GM12878 (cell line): Measurements from ENCODE around the gene FOXK2.
"Not testable (repeated sequence)": the region's sequence is repeated elsewhere in the genome, so short reads cannot be mapped to it uniquely, and the experiment has no call there.

Experiments
- CHD1 ChIP-seq: IDR thresholded peaks from 2 replicates; pipeline ENCODE4 v1.6.1; 2012; ENCODE audit warnings: low read depth, low read length, improper control_type of control experiment
- FOXM1 ChIP-seq: IDR thresholded peaks from 2 replicates; pipeline ENCODE4 v1.6.1; 2012; ENCODE audit warnings: low read depth, mild to moderate bottlenecking, inconsistent platforms, low read length, moderate library complexity
- PAX5 ChIP-seq: IDR thresholded peaks from 2 replicates; pipeline ENCODE4 v1.6.1; 2011; ENCODE audit warnings: low read depth, low read length, borderline replicate concordance
- USF1 ChIP-seq: IDR thresholded peaks from 2 replicates; pipeline ENCODE4 v1.6.1; 2011; ENCODE audit warnings: borderline replicate concordance, low read depth, mild to moderate bottlenecking, moderate library complexity, mixed read lengths, low read length; ENCODE audit not compliant: insufficient read depth; ENCODE audit errors: extremely low read length
- TF ChIP-seq, protein P1 (sequence below): fragments of 450-650 bp; IDR thresholded peaks from 2 replicates; pipeline ENCODE4 v1.6.1; 2016; ENCODE audit warnings: mild to moderate bottlenecking, moderate library complexity, borderline replicate concordance

- TF ChIP-seq, protein P1, sequence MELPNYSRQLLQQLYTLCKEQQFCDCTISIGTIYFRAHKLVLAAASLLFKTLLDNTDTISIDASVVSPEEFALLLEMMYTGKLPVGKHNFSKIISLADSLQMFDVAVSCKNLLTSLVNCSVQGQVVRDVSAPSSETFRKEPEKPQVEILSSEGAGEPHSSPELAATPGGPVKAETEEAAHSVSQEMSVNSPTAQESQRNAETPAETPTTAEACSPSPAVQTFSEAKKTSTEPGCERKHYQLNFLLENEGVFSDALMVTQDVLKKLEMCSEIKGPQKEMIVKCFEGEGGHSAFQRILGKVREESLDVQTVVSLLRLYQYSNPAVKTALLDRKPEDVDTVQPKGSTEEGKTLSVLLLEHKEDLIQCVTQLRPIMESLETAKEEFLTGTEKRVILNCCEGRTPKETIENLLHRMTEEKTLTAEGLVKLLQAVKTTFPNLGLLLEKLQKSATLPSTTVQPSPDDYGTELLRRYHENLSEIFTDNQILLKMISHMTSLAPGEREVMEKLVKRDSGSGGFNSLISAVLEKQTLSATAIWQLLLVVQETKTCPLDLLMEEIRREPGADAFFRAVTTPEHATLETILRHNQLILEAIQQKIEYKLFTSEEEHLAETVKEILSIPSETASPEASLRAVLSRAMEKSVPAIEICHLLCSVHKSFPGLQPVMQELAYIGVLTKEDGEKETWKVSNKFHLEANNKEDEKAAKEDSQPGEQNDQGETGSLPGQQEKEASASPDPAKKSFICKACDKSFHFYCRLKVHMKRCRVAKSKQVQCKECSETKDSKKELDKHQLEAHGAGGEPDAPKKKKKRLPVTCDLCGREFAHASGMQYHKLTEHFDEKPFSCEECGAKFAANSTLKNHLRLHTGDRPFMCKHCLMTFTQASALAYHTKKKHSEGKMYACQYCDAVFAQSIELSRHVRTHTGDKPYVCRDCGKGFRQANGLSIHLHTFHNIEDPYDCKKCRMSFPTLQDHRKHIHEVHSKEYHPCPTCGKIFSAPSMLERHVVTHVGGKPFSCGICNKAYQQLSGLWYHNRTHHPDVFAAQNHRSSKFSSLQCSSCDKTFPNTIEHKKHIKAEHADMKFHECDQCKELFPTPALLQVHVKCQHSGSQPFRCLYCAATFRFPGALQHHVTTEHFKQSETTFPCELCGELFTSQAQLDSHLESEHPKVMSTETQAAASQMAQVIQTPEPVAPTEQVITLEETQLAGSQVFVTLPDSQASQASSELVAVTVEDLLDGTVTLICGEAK = not testable (repeated sequence)
- TF ChIP-seq FOXM1, CHD1, USF1, PAX5: not testable (repeated sequence)
Observed at GRCh38 chr17:82539076-82539475, 19.5 kb downstream of the FOXK2 start.
